Testis (tissue), 2 donors: ENCODE results near the gene PDPK1.

Source experiments
- POLR2A ChIP-seq: fragments of 450-650 bp; IDR thresholded peaks from one replicate; pipeline ENCODE4 v1.6.1; 2017; ENCODE audit warnings: antibody characterized with exemption, mild to moderate bottlenecking, moderate library complexity
- TF ChIP-seq, protein P1 (sequence below), 3 experiments: fragments of 450-650 bp in 2 of 3; fragments of 200-600 bp in 1 of 3; sonication (generic) in 1 of 3; IDR thresholded peaks; one replicate each; pipeline ENCODE4 v1.5.1; 2016 to 2019; ENCODE audit warnings: antibody characterized with exemption in 3 of 3, mild to moderate bottlenecking in 2 of 3, moderate library complexity in 1 of 3

GRCh38 chr16:2499890-2500429 lies 37.9 kb upstream of the PDPK1 start:
- TF ChIP-seq, protein P1, sequence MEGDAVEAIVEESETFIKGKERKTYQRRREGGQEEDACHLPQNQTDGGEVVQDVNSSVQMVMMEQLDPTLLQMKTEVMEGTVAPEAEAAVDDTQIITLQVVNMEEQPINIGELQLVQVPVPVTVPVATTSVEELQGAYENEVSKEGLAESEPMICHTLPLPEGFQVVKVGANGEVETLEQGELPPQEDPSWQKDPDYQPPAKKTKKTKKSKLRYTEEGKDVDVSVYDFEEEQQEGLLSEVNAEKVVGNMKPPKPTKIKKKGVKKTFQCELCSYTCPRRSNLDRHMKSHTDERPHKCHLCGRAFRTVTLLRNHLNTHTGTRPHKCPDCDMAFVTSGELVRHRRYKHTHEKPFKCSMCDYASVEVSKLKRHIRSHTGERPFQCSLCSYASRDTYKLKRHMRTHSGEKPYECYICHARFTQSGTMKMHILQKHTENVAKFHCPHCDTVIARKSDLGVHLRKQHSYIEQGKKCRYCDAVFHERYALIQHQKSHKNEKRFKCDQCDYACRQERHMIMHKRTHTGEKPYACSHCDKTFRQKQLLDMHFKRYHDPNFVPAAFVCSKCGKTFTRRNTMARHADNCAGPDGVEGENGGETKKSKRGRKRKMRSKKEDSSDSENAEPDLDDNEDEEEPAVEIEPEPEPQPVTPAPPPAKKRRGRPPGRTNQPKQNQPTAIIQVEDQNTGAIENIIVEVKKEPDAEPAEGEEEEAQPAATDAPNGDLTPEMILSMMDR (IDR thresholded peaks at IDR 0.05): no peak
- no peak for TF ChIP-seq POLR2A
